T-helper 9 cell (primary cell): ENCODE measurements around the gene PASK.
A peak's percentile ranks its signal among the peaks of the same experiment; 100 is the strongest.

Experiments
- DNase-seq: peaks from one replicate; pipeline ENCODE4 v3.0.0-alpha.2; 2020

The PASK gene

GRCh38 chr2:241064008-241064801 is 85.1 kb downstream of the PASK start:
- peak; percentile 16 for DNase-seq

- DNase-seq = no peak
These were observed 85.7 kb downstream of the PASK start for GRCh38 chr2:241063587-241063986.

- no peak for DNase-seq
These were observed 86.2 kb downstream of the PASK start for GRCh38 chr2:241063093-241063551.

GRCh38 chr2:241062389-241063092 is 86.7 kb downstream of the PASK start:
- DNase-seq = no peak

- no peak for DNase-seq
These were observed 88.0 kb downstream of the PASK start for GRCh38 chr2:241061275-241061674.
